Nephron (organoid): ENCODE results near the gene MAL.

Experiments used
- H3K27ac Mint-ChIP-seq, 3 experiments: 2 replicates each; pipeline ENCODE4 v1.8.0; 2020; ENCODE audit warnings: mixed read lengths in 3 of 3, mild to moderate bottlenecking in 2 of 3, moderate library complexity in 1 of 3
- H3K27me3 Mint-ChIP-seq: 2 replicates; pipeline ENCODE4 v1.8.0; 2021; ENCODE audit warnings: low read depth, mild to moderate bottlenecking, moderate library complexity, mixed read lengths
- H3K36me3 Mint-ChIP-seq: 2 replicates; pipeline ENCODE4 v1.8.0; 2020; ENCODE audit warnings: low read depth, mixed read lengths
- H3K4me1 Mint-ChIP-seq: 2 replicates; pipeline ENCODE4 v1.8.0; 2020; ENCODE audit warnings: mixed read lengths
- H3K4me3 Mint-ChIP-seq, 3 experiments: 2 replicates each; pipeline ENCODE4 v1.8.0; 2020; ENCODE audit warnings: mild to moderate bottlenecking in 3 of 3, mixed read lengths in 3 of 3, moderate library complexity in 2 of 3
- H3K9me3 Mint-ChIP-seq: 2 replicates; pipeline ENCODE4 v1.8.0; 2020; ENCODE audit warnings: mixed read lengths
- TF ChIP-seq, protein P1 (sequence below), 3 experiments: fragments of 200-600 bp; sonication (generic); IDR thresholded peaks; one replicate each; pipeline ENCODE4 v1.5.0; 2021; ENCODE audit warnings: antibody characterized with exemption in 3 of 3; ENCODE audit not compliant: unreplicated experiment in 3 of 3

MAL gene

DNA sequence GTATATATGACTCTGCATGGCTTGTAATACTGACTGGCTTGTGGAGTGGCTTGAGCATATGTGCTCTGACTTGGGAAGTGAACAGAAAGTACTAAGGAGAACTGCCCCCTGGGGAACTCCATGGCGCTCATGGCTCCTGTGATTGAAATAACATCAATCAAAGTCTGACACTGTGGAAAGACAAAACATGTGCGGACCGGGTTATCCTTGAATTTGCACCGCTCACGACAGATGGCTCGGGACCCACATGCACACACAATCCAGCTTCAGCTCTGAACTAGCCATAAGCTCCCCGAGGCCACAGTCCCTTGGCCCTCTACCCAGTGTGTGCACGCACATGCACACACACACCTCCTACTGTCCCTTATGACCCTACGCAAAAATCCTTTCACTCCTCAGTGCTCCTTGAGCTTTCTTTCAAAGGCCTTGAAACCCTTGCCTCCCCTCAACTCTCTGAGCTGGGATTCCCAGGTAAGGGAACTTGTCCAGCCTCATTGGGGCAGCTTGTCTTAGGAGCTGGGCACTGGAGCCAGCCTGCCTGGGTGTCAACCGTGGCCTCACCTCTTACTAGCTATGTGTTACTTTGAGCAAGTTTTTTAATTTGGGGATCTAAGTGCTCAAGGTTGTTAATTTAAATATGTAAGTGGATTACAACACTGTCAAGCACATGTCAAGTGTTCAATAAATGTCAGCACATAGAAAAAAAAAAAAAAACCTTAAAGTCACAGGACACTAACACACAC lies 52.5 kb downstream of the MAL start:
- TF ChIP-seq, protein P1, sequence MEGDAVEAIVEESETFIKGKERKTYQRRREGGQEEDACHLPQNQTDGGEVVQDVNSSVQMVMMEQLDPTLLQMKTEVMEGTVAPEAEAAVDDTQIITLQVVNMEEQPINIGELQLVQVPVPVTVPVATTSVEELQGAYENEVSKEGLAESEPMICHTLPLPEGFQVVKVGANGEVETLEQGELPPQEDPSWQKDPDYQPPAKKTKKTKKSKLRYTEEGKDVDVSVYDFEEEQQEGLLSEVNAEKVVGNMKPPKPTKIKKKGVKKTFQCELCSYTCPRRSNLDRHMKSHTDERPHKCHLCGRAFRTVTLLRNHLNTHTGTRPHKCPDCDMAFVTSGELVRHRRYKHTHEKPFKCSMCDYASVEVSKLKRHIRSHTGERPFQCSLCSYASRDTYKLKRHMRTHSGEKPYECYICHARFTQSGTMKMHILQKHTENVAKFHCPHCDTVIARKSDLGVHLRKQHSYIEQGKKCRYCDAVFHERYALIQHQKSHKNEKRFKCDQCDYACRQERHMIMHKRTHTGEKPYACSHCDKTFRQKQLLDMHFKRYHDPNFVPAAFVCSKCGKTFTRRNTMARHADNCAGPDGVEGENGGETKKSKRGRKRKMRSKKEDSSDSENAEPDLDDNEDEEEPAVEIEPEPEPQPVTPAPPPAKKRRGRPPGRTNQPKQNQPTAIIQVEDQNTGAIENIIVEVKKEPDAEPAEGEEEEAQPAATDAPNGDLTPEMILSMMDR (IDR thresholded peaks at IDR 0.05; ENCODE audit: unreplicated experiment in 3 of 3) = no peak
- H3K27ac Mint-ChIP-seq = peak overlapping the region in 1 of 3 experiments; percentile 29
- peaks cover 15% of the 10 kb centered on the region for H3K4me1 Mint-ChIP-seq
- peak overlapping the region; percentile 75 to 79 (median 79) for H3K4me3 Mint-ChIP-seq
- peaks cover 46% of the 10 kb centered on the region for H3K27me3 Mint-ChIP-seq
- H3K9me3 Mint-ChIP-seq = no peaks in the 10 kb centered on the region
- H3K36me3 Mint-ChIP-seq = no peaks in the 10 kb centered on the region

DNA sequence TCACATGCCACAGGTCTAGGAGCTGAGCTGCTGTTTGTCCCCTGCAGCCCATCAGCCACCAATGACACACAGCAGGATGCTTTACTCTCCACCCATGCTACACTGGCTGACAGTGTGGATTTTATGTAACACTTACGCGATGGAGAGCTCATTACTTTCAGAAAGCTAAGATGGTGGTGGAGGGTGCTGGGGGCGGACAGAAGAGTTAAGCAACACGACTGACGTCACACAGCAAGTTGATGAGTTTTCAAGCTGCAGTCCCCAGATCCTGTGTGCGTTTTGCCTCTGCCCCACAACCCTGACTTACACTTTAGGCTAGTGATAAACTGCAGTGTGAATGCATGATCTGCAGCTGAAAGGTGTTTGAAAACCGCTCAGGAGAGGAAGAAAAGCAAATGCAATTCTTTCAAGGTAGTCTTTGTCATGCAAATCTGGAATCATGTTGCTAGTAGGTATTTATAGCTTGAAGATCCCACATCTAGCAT lies 53.7 kb downstream of the MAL start:
- H3K9me3 Mint-ChIP-seq = no peaks in the 10 kb centered on the region
- peaks cover 46% of the 10 kb centered on the region for H3K27me3 Mint-ChIP-seq
- no peak overlapping the region for H3K27ac Mint-ChIP-seq
- TF ChIP-seq, protein P1 (IDR thresholded peaks at IDR 0.05; ENCODE audit: unreplicated experiment in 3 of 3) = no peak
- peaks cover 15% of the 10 kb centered on the region for H3K4me1 Mint-ChIP-seq
- H3K36me3 Mint-ChIP-seq = peaks cover 4% of the 10 kb centered on the region
- no peak overlapping the region for H3K4me3 Mint-ChIP-seq

DNA sequence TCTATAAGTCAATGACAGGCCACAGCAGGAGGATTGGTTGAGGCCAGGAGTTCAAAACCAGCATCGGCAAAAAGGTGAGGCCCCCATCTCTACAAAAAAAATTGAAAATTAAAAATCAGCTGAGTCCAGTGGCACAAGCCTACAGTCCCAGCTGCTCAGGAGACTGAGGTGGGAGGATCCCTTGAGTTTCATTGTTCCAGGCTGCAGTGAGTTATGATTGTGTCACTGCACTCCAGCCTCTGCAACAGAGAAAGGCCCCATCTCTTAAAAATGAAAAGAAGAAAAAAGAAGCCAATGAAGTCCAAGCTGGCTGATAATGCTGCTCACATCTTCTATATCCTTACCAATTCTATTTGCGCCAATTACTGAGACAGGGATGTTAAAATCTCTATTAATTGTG lies 57.0 kb downstream of the MAL start:
- H3K9me3 Mint-ChIP-seq = peaks cover 3% of the 10 kb centered on the region
- no peak overlapping the region for H3K4me3 Mint-ChIP-seq
- H3K27me3 Mint-ChIP-seq = peaks cover 22% of the 10 kb centered on the region
- TF ChIP-seq, protein P1 (IDR thresholded peaks at IDR 0.05; ENCODE audit: unreplicated experiment in 3 of 3) = no peak
- peaks cover 7% of the 10 kb centered on the region for H3K4me1 Mint-ChIP-seq
- H3K36me3 Mint-ChIP-seq = peaks cover 33% of the 10 kb centered on the region
- no peak overlapping the region for H3K27ac Mint-ChIP-seq

DNA sequence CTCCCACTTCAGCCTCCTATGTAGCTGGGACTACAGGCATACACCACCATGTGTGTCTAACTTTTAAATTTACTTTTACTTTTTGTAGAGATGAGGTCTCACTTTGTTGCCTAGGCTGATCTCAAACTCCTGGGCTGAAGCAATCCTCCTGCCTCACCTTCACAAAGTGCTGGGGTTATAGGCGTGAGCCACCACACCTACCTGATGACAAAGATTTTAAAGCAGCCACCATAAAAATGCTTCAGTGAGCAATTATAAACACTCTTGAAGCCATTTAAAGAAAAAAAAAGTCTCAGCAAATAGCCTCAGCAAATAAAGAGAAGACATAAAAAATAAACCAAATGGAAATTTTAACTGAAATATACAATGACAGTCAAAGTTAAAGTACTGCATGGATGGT lies 60.5 kb downstream of the MAL start:
- peaks cover 3% of the 10 kb centered on the region for H3K9me3 Mint-ChIP-seq
- TF ChIP-seq, protein P1 (IDR thresholded peaks at IDR 0.05; ENCODE audit: unreplicated experiment in 3 of 3) = no peak
- H3K27ac Mint-ChIP-seq = no peak overlapping the region

DNA sequence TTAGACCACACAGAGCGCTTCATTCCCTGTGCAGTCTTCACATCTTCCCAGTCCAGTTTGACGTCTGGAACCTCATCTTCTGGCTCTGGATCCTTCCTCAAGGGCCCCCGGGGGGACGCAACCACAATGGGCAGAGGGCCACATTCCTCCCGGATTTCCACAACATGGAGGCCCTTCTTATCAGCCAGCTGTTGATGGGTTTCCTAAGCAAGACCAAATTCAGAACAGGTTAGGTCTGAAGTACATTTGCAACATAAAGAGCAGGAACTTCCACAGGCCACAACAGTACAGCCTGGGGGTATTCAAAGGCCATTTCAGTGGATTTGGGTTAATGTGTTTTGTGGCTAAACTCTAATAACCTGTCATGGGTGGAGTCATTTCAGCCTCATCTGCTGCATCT lies 61.9 kb downstream of the MAL start:
- TF ChIP-seq, protein P1 (IDR thresholded peaks at IDR 0.05; ENCODE audit: unreplicated experiment in 3 of 3) = no peak
- Mint-ChIP-seq H3K36me3 (peaks cover 75% of the 10 kb centered on the region), H3K9me3 (peaks cover 3% of the 10 kb centered on the region), H3K27ac (no peak overlapping the region), H3K4me3 (no peak overlapping the region), H3K4me1 (no peaks in the 10 kb centered on the region), H3K27me3 (no peaks in the 10 kb centered on the region)

More for the DNA sequence above, 60.5 kb downstream of the MAL start:
- Mint-ChIP-seq H3K27me3 (no peaks in the 10 kb centered on the region), H3K4me1 (no peaks in the 10 kb centered on the region), H3K4me3 (no peak overlapping the region), H3K36me3 (peaks cover 61% of the 10 kb centered on the region)
